Head of caudate nucleus (tissue), 42 donors: ENCODE results near the gene SFMBT2.
"Not testable (repeated sequence)": the region's sequence is repeated elsewhere in the genome, so short reads cannot be mapped to it uniquely, and the experiment has no call there.

Experiments
- DNase-seq, 42 donors: peaks; one replicate each; pipeline versions ENCODE4 v3.0.0 to v3.0.0-alpha.2; 2020 to 2021; ENCODE audit warnings: mixed read lengths in 7 of 42
- intact Hi-C: fragments of 100-400 bp; cut with DNase I; formaldehyde crosslinking; loops from one replicate; pipeline ENCODE4 v1.15.0; 2022

Gene SFMBT2

GRCh38 chr10:7230036-7230435 is 180.8 kb downstream of the SFMBT2 start:
- no peak for DNase-seq
- intact Hi-C loops = no loop called here

GRCh38 chr10:7225133-7225532 is 185.7 kb downstream of the SFMBT2 start:
- DNase-seq = no peak
- intact Hi-C loops = no loop called here

- DNase-seq = no peak
- intact Hi-C loops = no loop called here
Observed at GRCh38 chr10:7218968-7219367, 191.9 kb downstream of the SFMBT2 start.

- DNase-seq, intact Hi-C loops: not testable (repeated sequence)
Observed at GRCh38 chr10:7212696-7213095, 198.1 kb downstream of the SFMBT2 start.

GRCh38 chr10:7211857-7212577 is 198.8 kb downstream of the SFMBT2 start:
- no peak for DNase-seq
- intact Hi-C loops = no loop called here

- intact Hi-C loops = no loop called here
- no peak for DNase-seq
Observed at GRCh38 chr10:7210516-7210915, 200.3 kb downstream of the SFMBT2 start.

- intact Hi-C loops = no loop called here
- DNase-seq = no peak
Observed at GRCh38 chr10:7209458-7209857, 201.4 kb downstream of the SFMBT2 start.

- intact Hi-C loops = no loop called here
- no peak for DNase-seq
Observed at GRCh38 chr10:7206412-7207100, 204.3 kb downstream of the SFMBT2 start.

- intact Hi-C loops = no loop called here
- DNase-seq = peak in 31 of 42 donors; percentile 6 to 79 (median 50)
Observed at GRCh38 chr10:7205656-7206055, 205.2 kb downstream of the SFMBT2 start.

- DNase-seq = no peak
- intact Hi-C loops = no loop called here
Observed at GRCh38 chr10:7202793-7203355, 208.0 kb downstream of the SFMBT2 start.

GRCh38 chr10:7199152-7199760 is 211.6 kb downstream of the SFMBT2 start:
- no peak for DNase-seq
- intact Hi-C loops = no loop called here

- intact Hi-C loops = no loop called here
Observed at GRCh38 chr10:7196284-7196683, 214.6 kb downstream of the SFMBT2 start.

GRCh38 chr10:7195118-7195517 is 215.7 kb downstream of the SFMBT2 start:
- intact Hi-C loops = no loop called here
- DNase-seq = no peak

More at GRCh38 chr10:7196284-7196683, 214.6 kb downstream of the SFMBT2 start:
- DNase-seq = no peak

- DNase-seq = no peak
- intact Hi-C loops = no loop called here
Observed at GRCh38 chr10:7194571-7194970, 216.3 kb downstream of the SFMBT2 start.

- intact Hi-C loops = no loop called here
- DNase-seq = no peak
Observed at GRCh38 chr10:7193369-7193768, 217.5 kb downstream of the SFMBT2 start.

GRCh38 chr10:7192831-7193361 is 217.9 kb downstream of the SFMBT2 start:
- intact Hi-C loops = no loop called here
- no peak for DNase-seq

GRCh38 chr10:7192061-7192460 is 218.8 kb downstream of the SFMBT2 start:
- intact Hi-C loops = no loop called here

GRCh38 chr10:7190772-7191171 is 220.1 kb downstream of the SFMBT2 start:
- DNase-seq, intact Hi-C loops: not testable (repeated sequence)

More at GRCh38 chr10:7192061-7192460, 218.8 kb downstream of the SFMBT2 start:
- no peak for DNase-seq

- intact Hi-C loops = no loop called here
- DNase-seq = no peak
Observed at GRCh38 chr10:7189909-7190308, 220.9 kb downstream of the SFMBT2 start.
